ENCODE data around the gene KRTAP5-3.

The KRTAP5-3 gene

DNA sequence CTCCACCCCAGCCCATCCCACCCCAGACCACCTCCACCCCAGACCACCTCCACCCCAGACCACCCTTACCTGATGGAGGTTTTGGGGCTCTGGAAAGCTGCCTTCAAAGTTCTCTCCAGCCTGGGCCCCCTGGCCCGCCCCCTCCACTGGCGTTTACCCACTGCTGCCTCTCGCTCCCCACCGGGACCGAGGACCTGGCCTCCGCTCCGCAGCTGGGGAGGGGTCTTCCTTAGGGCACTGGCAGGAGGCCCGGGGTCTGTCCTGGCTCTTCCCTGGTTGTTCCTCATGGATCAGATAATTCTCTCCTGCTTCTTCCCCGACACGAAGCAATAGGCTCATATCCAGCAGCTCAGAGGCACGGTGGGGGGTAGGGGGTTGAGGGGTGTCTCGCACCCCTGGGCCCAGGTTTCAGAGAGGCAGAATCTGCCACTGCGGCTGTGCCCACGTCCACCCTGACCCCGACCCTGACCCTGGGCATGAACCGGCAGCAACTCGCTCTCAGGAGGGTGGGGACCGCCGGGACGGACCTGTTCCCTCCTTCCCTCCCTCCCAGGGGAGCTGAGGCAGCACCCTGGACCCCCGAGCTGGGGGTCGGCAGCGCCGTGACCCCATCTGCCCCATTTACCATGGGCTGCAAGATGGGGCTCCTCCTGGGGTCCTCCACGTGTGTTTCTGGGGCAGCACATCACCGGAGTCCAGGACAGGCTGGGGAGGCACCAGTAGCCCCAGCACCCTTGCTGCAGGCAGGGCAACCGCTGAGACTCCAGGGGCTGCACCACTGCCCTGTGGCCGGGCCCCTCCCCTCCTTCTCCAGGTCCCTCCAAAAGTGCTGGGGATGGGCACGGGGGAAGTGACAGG lies 34.3 kb upstream of the KRTAP5-3 start:
- TF ChIP-seq, protein P1, sequence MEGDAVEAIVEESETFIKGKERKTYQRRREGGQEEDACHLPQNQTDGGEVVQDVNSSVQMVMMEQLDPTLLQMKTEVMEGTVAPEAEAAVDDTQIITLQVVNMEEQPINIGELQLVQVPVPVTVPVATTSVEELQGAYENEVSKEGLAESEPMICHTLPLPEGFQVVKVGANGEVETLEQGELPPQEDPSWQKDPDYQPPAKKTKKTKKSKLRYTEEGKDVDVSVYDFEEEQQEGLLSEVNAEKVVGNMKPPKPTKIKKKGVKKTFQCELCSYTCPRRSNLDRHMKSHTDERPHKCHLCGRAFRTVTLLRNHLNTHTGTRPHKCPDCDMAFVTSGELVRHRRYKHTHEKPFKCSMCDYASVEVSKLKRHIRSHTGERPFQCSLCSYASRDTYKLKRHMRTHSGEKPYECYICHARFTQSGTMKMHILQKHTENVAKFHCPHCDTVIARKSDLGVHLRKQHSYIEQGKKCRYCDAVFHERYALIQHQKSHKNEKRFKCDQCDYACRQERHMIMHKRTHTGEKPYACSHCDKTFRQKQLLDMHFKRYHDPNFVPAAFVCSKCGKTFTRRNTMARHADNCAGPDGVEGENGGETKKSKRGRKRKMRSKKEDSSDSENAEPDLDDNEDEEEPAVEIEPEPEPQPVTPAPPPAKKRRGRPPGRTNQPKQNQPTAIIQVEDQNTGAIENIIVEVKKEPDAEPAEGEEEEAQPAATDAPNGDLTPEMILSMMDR (IDR thresholded peaks at IDR 0.05; ENCODE audit: low read depth, low read length, missing control alignments), result no peak
- DNase-seq (ENCODE audit: low read depth), result no peak
- no peak overlapping the region for H3K4me3 ChIP-seq (ENCODE audit: low read depth, low read length)

DNA sequence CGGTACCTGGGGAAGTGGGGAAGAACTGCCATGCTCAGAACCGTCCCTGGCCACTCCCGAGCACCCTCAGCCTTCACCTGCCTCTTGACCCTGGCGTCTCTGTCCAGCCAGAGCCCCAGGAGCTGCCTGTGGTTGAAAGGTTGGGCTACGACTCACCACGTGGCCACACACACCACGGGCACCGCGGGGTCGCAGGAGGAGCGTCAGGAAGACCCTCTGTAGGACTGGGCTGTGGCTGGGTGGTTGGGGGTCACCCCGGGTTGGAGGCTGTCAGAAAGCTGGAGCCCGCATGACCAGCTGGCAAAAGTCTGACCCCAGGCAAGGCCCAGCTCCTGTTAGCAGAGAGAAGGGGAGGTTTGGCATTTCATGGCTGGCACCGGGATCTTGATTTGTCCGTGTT lies 32.8 kb upstream of the KRTAP5-3 start:
- TF ChIP-seq, protein P1 (IDR thresholded peaks at IDR 0.05; ENCODE audit: low read depth, low read length, missing control alignments), result no peak
- no peak overlapping the region for H3K4me3 ChIP-seq (ENCODE audit: low read depth, low read length)
- no peak for DNase-seq (ENCODE audit: low read depth)

DNA sequence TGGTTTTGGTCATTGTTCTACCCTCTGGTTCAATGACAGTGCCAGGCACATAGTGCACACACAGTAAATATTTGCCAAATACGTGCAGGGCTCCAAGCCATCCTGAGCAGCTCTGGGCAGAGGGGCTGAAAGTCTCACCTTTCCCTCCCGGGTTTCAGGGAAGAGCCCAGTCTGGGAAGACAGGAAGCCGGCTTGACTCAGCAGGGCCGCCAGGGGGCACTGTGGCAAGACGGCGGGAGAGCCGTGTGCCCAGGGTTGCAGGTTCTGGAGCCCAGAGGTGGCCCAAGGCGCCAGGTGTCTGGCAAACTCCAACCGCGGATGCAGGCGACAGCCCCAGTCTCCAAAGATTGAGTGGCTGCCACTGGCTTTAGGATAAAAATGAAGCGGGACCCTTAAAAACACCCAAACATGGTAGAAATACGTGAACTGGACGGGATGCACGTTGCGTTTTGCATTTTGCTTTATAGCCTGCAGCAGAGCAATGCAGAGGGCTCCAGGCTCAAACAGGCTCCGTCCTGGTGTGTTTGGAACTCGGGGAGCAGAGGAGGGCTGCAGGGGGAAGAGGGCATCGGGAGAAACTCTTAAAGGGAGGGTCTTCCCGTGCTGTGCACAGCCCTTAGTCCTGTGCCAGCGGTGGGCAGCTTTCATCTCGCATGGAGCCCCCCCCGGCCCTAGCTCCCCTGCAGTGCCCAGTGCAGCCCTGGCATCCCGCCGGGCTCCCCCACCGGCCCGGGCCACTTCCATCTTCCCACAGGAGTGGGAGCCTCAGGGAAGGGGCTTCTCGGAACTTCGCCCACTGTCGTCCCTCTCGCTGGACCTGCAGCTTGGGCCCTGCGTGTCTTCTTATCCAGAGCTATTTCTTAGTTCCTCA lies 32.0 kb upstream of the KRTAP5-3 start:
- no peak for DNase-seq (ENCODE audit: low read depth)
- TF ChIP-seq, protein P1 (IDR thresholded peaks at IDR 0.05; ENCODE audit: low read depth, low read length, missing control alignments), result peak; percentile 89
- H3K4me3 ChIP-seq (ENCODE audit: low read depth, low read length), result no peak overlapping the region

DNA sequence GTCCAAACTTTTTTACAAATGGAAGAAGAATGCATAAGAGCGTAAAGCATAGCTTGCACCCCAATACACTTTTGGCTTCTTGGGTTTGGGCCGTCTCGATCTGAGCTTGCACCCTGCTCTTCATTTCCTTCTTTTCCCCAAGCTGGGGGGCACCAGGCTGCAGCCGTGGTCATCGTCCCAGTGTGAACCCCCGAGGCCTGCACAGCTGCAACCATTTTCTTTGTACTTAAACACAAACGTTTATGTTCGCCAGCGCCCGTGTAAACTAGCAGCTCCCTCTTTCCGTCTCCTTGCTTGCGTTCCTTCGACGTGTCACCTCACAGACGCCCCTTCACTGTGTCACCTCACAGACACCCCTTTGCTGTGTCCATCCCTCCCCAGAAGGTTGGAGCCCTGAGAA lies 31.4 kb upstream of the KRTAP5-3 start:
- no peak for DNase-seq (ENCODE audit: low read depth)
- TF ChIP-seq, protein P1 (IDR thresholded peaks at IDR 0.05; ENCODE audit: low read depth, low read length, missing control alignments), result no peak
- no peak overlapping the region for H3K4me3 ChIP-seq (ENCODE audit: low read depth, low read length)

GRCh38 chr11:1639102-1639620 lies 30.9 kb upstream of the KRTAP5-3 start:
- TF ChIP-seq, protein P1 (IDR thresholded peaks at IDR 0.05; ENCODE audit: low read depth, low read length, missing control alignments), result no peak
- no peak for DNase-seq (ENCODE audit: low read depth)
- no peak overlapping the region for H3K4me3 ChIP-seq (ENCODE audit: low read depth, low read length)

DNA sequence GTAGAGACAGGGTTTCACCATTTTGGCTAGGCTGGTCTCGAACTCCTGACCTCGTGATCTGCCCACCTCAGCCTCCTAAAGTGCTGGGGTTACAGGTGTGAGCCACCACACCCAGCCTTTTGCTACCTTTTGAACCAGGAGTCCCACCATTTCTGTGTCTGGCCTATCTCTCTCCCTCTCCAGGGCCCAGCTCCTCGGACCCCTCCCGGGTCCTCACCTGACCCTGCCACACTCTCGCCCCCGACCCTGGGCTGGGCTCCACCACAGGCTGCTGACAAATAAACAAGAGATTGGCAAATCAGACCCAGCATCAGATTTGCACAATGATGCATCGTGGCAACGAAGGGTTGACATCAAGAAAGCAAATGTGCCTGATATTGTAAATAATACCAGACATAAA lies 30.1 kb upstream of the KRTAP5-3 start:
- DNase-seq (ENCODE audit: low read depth), result no peak
- no peak overlapping the region for H3K4me3 ChIP-seq (ENCODE audit: low read depth, low read length)
- TF ChIP-seq, protein P1 (IDR thresholded peaks at IDR 0.05; ENCODE audit: low read depth, low read length, missing control alignments), result no peak

All from GM12864 (cell line).